ENCODE measurements around the gene RIPOR2.
A peak's percentile ranks its signal among the peaks of the same experiment; 100 is the strongest.

Gene RIPOR2

GRCh38 chr6:24935366-24936152 is at the start of gene RIPOR2:
Gene RIPOR2, minus strand, starts transcription at chr6:24935960. Its CDS starts 62 bp downstream, at chr6:24935898.
- peak; percentile 52 to 59 for DNase-seq

- no peak for DNase-seq
Observed at GRCh38 chr6:24985323-24985722, 49.6 kb upstream of the RIPOR2 start.

- DNase-seq: no peak
Observed at GRCh38 chr6:24982231-24982630, 46.5 kb upstream of the RIPOR2 start.

- no peak for DNase-seq
Observed at GRCh38 chr6:24981386-24981760, 45.6 kb upstream of the RIPOR2 start.

- no peak for DNase-seq
Observed at GRCh38 chr6:24980507-24981385, 45.0 kb upstream of the RIPOR2 start.

- no peak for DNase-seq
Observed at GRCh38 chr6:24979176-24979575, 43.4 kb upstream of the RIPOR2 start.

- DNase-seq: no peak
Observed at GRCh38 chr6:24974182-24975171, 38.7 kb upstream of the RIPOR2 start.

GRCh38 chr6:24972311-24972958 is 36.7 kb upstream of the RIPOR2 start:
- DNase-seq: no peak

GRCh38 chr6:24971067-24971466 is 35.3 kb upstream of the RIPOR2 start:
- DNase-seq: no peak

GRCh38 chr6:24969343-24969860 is 33.6 kb upstream of the RIPOR2 start:
- DNase-seq: no peak

- no peak for DNase-seq
Observed at GRCh38 chr6:24968783-24969182, 33.0 kb upstream of the RIPOR2 start.

- DNase-seq: no peak
Observed at GRCh38 chr6:24967211-24967610, 31.5 kb upstream of the RIPOR2 start.

GRCh38 chr6:24966381-24966780 is 30.6 kb upstream of the RIPOR2 start:
- DNase-seq: no peak

GRCh38 chr6:24963887-24964570 is 28.3 kb upstream of the RIPOR2 start:
- DNase-seq: no peak

GRCh38 chr6:24963339-24963738 is 27.6 kb upstream of the RIPOR2 start:
- DNase-seq: no peak

GRCh38 chr6:24961852-24962251 is 26.1 kb upstream of the RIPOR2 start:
- DNase-seq: no peak

GRCh38 chr6:24960991-24961475 is 25.3 kb upstream of the RIPOR2 start:
- no peak for DNase-seq

GRCh38 chr6:24959319-24959718 is 23.6 kb upstream of the RIPOR2 start:
- DNase-seq: no peak

- DNase-seq: no peak
Observed at GRCh38 chr6:24957199-24957598, 21.4 kb upstream of the RIPOR2 start.

- no peak for DNase-seq
Observed at GRCh38 chr6:24953726-24954125, 18.0 kb upstream of the RIPOR2 start.

GRCh38 chr6:24951811-24952299 is 16.1 kb upstream of the RIPOR2 start:
- no peak for DNase-seq

All from activated CD4-positive, alpha-beta T cell treated with anti-CD3 and anti-CD28 coated beads, Interleukin-2, amount 50 U/mL, for 4 hours (primary cell).